ENCODE measurements around the gene UBL3. TPM values are rescaled to one million over a fixed set of nuclear protein-coding genes. Genes with fewer than 3 reads are reported as not detected.

The UBL3 gene
- polyA plus RNA-seq, 1 donor, result 24.8 TPM

DNA sequence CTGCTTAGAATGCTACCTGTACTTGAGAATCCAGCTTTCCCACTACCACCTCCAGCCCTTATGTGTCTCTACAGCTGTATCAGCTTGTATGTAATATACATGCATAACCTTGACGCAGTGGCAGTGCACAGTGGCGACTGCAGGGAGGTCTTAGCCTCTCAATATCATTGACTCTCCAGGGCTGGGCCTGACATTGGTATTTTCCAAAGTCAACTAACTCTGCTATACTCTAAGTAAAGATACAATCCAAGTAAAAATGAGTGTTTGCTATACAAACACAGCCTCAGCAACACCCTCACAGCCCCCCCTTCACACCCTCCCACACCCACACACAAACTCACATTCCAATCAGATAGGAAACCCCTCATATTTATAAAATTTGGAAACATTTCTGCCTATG is 6.7 kb upstream of the UBL3 start:
- DNase-seq (ENCODE audit: low read depth), result no peak

DNA sequence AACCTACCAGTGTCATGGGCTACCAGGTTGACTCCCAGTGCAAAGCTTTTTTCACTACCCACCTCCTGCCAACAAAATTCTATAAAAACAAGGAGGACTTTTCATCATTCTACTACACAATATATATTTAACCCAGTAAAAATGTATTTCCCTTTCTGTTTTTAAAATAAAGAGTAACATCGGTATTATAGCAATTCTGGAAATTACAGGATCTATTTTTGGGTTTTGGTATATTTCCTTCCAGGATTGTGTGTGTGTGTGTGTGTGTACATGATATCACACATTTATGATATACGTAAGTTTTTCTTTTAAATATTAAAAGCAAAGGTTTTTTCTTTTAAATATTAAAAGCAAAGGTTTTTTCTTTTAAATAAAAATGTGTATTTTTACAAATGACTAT is 6.0 kb upstream of the UBL3 start:
- DNase-seq (ENCODE audit: low read depth), result no peak

DNA sequence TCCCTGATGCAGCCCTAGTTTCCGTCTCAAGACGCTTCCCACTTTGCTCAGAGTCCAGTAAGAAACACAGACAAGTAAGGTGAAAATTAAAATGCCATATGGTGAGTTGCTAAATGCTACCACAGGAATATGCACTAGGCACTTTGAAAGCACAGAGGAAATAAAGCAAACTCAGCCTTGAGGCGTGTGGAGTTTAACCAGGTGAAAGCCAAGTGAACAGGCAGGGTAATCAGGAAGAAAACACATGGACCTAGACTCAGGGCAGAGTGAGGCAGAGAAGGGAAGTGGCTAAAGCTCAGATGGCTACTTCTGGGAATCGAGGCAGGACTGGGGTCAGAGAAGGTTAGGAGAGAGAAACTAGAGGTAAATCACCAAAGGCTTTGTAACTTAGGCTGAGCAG is 5.4 kb upstream of the UBL3 start:
- no peak for DNase-seq (ENCODE audit: low read depth)

DNA sequence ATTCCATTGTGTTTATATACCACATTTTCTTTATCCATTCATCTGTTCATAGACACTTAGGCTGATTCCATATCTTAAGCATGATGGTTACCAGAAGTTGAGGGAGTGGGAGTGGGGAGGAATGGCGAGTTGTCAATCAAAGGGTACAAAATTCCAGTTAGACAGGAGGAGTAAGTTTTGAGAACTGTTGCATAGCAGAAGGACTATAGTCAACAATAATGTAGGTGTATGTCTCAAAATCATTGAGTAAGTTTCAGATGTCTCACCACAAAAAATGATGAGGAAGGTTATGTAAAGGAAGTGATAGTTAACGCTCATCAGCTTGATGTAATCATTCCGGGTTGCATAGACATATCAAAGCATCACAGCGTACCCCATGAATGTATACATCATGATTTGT is 4.6 kb upstream of the UBL3 start:
- no peak for DNase-seq (ENCODE audit: low read depth)

DNA sequence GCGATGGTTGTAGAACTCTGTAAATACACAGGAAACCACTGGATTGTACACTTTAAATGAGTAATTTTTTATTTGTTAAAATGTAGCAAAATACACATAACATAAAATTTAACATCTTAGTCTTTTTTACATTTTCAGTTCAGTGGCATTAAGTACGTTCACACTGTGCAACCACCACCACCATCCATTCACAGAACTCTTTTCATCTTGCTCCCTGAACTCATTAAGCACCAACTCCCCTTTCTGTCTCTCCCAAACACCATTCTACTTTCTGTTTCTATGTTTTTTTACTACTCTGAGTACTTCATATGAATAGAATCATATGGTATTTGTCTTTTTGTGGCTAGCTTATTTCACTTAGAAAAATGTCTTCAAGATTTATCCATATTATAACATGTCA is 2.7 kb upstream of the UBL3 start:
- DNase-seq (ENCODE audit: low read depth), result no peak

DNA sequence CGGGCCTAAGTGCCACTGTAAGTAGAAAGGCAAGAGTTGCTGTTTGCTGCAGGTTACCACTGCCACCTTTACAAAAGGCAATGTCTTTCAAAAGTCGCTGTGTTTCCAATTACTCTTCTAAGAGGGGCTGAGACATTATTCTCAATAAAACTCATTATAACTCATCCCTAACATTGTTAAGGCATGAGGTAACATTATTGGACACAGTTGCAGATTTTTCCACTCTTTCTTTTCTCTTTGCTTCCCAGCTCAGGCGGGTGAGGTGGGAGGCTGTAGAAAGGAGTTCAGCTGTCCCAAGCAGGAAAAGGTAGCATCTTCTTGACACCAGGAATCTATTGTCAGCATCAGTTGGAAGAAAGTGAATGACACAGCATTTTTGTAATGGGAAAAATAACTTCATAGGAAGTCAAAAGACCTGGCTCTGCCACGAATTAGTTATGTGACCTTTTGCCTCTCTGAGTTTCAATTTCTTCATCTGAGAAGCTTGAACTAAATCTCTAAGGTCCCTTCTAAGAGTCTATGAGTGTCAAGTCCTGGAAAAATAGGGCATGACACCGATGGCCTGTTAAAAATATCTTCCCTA is 2.1 kb upstream of the UBL3 start:
- no peak for DNase-seq (ENCODE audit: low read depth)

DNA sequence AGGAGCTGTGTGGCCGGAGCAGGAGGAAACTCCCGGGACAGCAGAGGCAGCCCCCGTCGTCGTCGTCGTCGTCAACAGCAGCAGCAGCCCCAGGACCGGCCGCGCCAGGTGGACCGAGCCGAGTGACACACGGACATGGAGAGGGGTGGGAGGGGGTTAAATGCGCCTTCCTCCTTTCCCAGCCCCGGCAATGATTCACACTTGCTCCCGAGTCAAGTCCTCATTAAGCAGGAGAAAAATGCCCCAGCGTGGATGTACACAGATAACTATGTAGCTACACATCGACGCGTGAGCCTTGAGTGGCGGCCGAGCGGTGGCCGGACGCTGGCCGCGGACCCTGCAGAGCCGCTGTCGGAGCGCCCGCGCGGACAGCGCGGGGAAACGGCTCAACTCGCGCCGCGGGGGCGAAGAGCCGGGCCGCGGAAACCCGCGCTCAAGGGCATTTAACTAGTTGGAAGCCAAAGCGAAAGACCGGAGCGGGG is 645 bp downstream of the UBL3 start:
- DNase-seq (ENCODE audit: low read depth), result no peak

DNA sequence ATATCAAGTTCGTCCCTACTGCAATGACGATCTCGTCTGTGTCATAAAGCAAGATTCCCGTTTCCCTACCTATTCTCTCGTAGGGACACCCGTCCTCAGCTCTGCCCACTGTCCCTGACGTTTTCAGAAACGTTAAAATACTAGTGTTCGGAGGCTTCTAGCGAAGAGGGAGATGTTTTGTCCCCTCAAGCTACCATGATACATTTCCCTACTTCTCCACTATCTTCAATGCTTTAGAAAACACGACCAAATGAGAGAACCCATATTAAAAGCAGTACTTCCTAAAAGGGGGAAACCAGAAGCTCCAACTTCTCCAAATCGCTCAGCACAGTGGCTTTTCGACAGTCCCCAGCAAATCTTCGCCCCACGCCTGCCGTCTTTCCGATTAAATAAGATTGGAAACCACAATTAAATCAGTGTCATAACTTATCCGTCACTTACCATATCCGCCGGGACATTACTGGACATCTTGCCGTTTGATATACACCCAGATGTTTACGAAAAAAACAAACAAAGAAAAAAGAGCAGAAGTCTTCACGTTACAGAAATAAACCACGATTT is 1.3 kb downstream of the UBL3 start:
- no peak for DNase-seq (ENCODE audit: low read depth)

DNA sequence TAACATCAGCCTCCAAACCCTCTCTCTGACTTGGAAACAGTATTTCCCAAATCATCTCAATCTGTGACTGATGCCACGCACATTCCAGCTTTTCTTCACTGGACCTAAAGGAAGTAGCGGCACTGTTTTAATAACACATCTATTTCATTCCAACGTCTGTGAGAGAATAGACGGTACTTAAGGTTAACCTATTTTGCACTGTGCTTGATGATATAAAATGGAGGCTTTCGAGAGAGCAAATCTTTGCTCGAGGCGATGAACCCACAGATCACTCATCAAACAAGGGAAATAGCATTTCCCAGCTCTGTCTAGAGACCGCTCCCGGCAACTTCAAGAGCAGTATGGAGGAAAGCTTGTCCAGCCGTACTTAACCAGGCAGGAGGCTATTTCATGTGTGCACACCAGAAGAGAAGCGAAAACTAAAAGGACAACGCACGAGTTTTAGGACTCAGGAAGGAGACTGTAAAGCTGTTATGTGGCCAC is 2.9 kb downstream of the UBL3 start:
- no peak for DNase-seq (ENCODE audit: low read depth)

DNA sequence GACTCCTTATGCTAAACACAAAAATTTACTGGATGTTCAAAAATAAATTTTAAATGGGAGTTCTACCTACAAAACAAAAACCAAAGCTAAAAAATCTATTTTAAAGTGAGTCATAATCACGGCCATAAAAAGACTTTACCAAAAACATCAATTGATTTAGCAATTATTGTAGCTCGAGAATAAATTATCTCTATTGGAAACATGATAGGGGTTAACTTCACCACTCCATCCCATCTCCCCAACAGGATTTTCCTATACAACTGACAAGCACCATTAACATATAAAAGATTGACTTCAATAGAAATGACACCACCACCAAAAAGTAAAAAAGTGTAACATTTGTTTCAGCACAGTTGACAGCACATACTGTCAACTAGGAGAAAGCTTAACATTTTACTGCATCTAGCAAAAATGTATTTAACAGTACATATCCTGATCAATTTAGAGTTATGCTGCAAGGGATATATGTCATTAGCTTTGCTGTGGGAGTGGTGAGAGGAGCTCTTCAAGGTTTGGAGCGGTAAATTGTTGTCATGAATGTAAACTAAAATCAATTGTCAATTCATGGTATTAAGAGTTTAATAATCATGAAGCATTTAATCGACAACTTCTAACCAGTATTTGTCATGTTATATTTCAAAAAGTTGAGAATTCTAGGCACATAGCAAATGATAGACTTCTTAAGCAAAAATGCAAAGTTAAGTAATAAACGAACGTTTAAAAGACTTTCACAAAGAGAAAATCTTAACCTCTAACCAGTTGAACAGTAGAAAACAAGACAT is 3.8 kb downstream of the UBL3 start:
- DNase-seq (ENCODE audit: low read depth), result no peak

DNA sequence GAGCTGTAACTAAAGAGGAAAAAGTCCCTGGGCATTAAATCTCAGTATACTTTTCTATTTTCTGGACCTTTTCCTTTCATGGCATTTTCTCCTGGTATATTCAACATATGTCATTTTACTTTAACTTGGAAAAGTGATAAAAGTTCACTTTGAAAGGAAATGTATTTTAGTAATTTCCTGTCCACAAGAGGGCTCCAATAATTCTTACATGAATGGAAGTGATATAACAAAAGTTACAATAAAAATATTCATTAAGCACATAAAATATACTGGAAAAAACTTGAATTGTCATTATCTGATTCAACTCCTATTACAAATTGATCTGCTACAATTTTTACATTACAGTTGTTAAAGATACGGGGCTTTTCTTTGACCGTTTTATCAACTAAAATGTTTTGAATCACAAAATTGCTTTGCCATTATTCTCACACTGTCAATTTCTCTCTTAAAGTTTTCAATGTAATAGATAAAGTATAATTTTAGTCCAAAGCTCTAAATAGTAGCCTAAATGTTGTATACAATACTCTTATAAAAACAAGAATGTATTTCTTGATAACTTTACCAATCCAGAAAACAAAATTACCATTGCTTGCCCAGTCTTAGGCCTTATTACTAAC is 4.9 kb downstream of the UBL3 start:
- DNase-seq (ENCODE audit: low read depth), result no peak

DNA sequence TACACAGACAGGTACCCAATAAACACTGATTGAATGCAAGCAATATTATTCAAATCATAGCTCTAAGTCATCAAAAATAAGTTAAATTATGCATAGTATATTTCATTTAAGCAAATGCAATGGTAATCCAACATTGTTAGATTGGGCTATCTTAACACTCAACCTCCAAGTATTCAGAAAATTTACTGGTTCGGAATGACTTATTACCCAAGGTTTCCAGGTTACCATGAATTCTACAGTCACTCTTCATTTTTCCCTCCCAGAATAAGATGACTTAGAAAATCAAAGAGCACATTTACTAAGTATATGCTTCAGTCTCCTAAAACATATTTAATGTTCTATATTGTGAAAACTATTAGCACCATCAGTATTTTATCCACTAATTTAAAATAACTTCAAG is 6.0 kb downstream of the UBL3 start:
- no peak for DNase-seq (ENCODE audit: low read depth)

DNA sequence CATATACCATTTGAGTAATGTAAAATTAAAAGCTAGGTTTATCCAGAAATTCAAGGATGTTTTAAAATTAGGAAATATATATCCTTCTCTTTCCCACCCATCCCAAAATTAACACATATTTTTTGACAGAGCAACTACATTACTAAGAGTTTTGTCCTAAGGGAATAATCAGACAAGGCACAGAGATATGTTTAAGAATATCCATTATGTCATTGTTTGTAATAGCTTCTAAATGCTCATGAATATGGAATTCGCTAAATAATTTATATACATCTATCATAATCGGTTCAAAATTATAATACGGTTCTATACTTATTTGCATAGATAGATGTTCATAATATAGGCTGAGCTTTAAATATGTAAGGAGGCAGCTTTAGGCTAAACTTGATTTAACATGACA is 9.8 kb downstream of the UBL3 start:
- DNase-seq (ENCODE audit: low read depth), result no peak

DNA sequence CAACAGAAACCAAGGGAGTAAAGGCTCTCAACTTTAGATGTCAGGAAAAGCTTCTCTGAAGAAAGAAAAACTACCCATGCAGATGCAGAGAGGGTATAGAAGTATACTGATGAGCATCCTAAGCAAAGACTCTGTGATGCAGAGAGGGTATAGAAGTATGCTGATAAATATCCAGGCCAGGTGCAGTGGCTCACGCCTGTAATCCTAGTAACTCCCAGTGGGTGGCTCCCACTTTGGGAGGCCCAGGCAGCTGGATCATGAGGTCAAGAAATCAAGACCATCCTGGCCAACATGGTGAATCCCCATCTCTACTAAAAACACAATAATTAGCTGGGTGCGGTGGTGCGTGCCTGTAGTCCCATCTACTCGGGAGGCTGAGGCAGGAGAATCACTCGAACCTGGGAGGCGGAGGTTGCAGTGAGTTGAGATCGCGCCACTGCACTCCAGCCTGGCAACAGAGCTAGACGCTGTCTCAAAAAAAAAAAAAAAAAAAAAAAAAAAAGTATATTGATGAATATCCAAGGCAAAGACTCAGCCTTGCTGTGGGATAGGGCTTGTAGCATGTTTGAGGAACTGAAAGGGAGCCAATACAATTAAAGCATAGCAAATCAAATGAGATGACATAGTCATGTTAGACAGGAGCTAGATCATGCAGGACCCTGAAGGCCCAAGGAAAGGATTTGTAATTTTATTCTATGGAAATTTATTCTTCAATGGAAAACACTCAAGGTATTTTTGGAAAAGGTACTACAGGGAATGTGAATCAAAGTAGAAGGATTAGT is 14.9 kb downstream of the UBL3 start:
- DNase-seq (ENCODE audit: low read depth), result no peak

DNA sequence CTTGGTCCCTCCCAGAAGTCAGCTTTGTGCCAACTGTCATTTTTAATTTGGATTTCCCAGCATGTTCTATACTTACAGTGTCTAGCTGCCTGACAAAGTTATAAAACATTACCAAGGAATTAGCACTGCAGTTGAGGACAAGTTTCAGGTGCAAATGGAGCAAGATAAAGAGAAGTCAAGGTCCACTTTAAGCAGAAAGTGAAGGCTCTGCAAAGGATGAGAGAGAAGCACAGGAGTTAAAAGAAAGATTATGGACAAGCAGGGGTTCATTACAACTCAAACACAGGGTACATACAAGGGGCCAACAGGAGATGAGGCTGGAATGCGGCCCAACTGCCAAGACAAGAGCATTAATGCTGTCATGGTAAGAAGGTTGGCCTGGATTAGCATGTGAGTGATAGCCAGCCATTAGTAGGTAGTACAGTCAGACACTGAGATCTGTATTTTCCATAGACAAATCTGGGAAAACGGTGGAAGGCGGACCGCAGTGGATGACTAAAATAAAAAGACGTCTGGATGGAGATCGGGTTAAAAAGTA is 17.6 kb downstream of the UBL3 start:
- DNase-seq (ENCODE audit: low read depth), result no peak

DNA sequence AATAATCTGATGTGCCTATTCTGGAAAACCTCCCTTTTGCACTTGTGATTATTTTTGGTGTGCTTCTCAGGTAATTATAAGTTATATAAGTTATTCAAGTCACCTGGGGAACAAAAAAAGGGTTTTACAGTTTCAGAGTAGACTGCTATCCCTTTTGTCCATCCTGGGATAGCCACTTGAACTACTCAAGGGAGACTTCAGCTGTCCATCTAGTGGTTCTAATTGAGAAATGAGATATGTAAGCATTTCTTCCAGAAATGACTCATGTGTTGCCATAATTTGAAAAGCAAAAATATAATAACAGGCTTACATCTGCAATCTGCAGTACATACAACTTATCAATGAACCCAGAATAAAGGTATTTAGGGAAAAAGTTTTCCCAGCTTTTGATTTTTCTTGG is 20.4 kb downstream of the UBL3 start:
- DNase-seq (ENCODE audit: low read depth), result no peak

DNA sequence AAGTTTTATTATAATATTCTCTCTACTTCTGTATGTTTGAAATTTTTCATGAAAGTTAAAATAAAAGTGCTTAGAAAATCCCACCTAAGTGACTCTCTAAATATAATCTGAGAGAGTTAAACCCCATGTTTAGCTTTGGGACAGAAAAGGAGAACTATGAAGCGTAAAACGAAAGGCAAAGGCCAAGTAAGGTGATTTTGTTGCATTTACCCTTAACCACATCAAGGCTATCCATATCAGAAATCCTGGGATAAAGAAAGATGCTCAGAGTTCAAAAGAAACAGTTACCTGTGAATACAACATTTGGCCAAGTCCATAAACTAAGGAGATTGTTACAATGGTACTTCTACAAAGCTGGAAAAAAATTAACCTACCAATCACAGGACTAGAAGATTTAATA is 31.3 kb downstream of the UBL3 start:
- no peak for DNase-seq (ENCODE audit: low read depth)

DNA sequence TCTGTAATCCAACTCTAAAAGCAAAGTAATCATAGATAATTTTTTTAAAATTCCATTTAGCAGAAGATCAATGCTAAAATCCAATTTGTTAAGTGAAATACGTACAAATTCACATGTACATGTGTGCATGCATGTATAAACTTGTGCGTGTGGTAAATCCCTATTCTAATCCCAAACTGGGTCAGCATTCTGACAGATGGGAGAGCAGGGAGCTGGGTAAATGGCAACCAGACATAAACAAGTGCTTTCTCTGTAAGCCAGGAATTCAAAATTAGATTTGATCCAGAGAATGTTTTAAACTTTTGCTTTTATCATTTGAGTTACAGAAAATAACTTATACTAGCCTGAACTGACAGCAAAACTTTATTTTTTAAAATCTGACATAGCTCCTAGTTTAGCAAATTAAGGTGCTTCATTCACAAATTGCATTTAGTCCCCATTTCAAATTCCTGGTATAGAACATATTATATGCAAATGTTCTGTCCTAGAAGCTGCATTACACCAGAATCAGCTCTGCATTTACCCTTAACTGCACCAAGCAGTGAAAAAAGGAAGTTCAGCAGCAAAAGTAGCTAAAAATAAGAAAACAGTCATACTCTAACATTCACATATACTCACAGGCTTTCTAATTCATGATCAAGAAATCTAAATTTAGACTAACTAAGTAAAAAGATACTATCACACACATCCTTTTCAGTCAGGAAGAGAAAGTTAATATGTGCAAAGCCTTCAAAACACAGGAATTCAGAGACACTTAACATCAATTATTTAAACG is 32.6 kb downstream of the UBL3 start:
- DNase-seq (ENCODE audit: low read depth), result no peak

DNA sequence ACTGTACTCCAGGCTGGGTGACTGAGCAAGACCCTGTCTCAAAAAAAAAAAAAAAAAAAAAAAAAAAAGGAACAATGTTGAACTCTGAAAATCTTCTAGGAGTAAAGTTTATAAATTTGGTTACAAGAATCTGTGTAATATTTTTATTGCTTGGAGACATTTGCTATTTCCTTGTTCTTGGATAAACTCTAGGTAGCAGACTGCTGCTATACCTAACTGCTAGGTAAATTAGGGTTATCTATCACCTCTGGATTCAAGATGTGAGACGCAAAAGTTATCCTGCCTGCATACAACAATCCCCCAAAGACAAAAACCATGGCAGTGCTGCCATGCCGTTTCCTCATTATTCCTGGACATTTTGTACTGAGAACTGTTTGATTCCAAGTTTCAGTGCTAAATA is 33.7 kb downstream of the UBL3 start:
- no peak for DNase-seq (ENCODE audit: low read depth)

DNA sequence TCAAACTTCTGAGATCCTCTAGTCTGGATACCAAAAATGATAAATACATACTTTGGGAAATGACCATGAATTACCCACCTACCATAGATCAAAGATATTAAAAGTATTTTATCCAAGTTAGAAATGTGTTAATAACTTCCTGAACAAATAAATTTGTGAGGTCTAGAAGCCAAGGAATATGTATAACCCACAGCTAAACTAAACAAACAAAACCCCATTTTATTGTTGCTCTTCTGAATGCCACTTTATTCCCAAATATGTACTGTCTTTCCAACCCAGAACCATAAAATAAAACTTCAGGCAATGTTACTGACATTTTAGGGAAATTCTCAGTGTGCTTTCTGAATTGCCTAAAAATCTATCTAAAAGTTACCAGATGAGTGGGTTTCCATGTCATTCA is 35.1 kb downstream of the UBL3 start:
- DNase-seq (ENCODE audit: low read depth), result no peak

DNA sequence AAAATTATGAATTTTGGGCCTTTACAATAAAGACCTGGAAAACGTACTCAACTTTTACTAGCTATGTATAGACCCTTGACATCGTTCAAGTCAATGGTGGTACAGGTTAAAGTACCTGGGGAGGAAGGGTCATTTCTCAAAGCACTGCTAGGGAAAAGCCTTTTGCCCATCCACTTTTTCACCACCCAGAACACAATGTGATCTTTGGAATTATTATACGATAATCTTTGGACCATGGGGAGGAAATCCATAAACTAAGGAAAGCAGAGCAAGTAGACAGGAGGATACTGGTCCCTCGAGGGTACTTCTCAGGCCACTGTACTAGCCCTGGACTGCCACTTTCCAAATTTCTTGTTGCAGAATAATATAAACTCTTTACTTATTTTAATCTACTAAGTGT is 39.5 kb downstream of the UBL3 start:
- DNase-seq (ENCODE audit: low read depth), result no peak

Measured in forelimb muscle (tissue), 1 donor.